ENCODE measurements around the gene SLC22A16.

Gene SLC22A16

DNA sequence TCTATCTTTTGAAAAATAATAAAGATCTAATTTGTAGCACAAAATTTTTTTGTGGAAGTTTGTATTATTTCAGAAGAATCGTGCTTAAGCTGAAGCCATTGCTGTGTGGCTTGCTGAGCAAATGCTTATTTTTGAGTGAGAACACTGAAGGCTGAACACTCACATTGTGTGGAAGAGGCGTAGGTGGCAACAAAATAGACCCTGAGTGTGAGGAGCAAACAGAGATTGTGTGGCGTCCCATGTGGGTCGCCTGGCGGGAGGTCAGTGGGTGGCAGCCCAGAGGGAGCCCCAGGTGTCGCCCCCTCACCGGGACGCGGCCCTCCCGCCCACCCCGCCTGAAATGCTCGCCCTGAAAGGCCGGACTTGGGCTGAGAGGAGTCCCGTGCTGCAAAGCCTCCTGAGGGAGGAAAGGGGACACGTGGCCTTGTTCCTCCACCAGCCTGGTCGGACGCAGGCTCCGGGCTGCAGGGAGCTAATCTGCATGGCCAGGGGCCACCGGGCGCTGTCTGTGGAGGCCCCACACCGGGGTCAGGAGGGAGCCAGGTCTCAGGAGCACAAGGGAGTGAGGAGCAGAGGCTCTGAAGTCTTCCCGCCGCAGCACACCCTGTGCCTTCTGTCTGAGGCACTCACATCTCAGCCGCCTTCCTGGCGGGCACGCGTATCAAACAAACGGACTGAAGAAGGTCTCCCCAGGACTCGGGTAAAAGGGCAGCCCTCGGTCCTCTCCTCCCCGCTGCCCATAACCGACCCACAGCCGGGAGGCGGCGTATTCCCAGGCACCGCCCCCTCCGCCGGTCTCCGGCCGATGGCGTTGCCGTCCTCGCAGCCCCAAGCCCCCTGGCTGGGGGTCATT lies 77.0 kb downstream of the SLC22A16 start:
- no peak for DNase-seq

DNA sequence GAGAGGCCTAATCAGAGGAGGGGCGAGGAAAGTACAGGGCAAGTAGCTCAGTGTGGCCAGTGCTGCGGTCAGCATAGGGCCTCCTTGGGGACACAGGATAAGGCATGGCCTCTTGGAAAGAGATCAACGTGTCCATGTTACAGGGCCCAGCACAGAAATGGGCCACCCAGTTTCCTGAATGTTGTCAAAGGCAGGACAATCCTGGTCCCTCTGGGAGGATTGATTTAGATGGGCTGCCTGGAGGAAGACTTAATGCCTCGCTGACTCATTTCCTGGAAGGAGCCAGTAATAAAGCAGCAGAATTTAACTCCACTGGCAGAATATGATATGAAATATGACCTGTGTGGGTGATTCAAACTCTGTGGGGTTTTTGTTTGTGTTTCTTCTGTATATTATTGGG lies 77.6 kb downstream of the SLC22A16 start:
- DNase-seq: no peak

DNA sequence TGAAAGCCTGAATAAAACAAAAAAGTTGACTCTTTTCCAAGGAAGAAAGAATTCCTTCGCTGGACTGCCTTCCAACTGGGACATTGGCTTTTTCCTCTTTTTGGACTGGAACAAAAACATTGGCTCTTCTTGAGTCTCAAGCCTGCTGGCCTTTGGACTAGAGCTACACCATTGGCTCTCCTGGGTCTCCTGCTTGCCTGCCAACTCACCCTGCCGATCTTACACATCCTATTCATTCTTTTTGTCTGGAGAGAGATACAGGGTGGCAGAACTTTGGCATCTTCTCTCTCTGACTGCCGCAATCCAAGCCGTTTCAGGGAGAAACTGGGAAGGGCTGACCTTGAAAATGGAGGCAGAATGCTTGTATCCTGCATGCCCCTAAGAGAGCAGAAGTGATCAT lies 81.2 kb downstream of the SLC22A16 start:
- DNase-seq: no peak

DNA sequence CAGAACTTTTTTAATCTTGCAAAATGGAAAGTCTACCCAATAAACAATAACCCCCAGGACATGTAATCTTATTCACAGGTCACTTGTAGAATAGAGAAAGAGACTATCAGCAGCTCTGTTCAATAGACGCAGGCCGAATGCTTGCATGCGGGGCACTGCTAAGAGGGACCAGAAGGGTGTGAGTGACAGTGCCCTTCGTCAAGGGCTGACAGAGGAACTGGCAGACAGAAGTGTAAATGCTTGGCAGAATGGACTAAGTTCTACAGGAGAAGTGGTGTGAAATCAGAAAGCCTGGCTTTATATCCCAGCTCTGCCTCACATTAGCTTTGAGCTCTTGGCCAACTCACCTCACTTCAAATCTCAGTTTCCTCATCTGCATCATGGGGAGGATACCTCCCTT lies 82.0 kb downstream of the SLC22A16 start:
- DNase-seq: no peak

DNA sequence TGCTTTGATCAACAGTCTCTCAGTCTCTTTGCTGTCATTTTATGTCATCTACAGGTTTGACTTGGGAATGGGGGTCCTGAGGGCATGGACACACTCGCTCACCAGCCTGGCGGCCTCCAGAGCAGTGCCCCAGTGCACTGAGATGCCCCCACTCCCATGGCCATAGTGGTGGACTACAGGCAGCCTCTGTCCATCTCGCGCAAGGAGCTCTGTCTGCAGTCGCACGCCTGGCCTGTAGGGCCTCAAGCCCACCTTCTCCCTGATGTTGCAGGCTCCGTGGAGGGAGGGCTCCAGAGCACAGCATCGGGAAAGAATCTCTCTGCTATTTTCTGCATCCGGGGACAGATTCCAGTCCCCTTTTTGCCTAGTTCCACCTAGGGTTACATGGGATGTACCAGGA lies 83.7 kb downstream of the SLC22A16 start:
- DNase-seq: no peak

DNA sequence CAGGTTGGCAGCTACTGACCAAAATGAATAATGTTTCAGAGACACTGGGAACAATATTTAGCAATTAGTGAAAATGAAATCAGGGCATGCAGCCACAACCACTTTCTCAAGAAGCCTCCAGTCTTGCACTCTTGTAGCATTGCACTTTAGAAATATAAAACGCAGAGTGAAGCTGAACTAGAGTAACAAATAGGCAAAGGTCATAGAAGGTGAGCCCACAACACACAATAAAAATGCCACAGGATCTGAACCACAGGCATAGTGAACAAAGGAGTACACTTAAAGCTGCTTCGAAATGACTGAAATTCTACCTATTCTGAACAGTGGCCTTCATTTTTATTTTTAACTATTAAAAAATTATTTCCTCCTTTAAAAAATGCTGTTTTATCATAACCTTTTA lies 86.0 kb downstream of the SLC22A16 start:
- DNase-seq: no peak

DNA sequence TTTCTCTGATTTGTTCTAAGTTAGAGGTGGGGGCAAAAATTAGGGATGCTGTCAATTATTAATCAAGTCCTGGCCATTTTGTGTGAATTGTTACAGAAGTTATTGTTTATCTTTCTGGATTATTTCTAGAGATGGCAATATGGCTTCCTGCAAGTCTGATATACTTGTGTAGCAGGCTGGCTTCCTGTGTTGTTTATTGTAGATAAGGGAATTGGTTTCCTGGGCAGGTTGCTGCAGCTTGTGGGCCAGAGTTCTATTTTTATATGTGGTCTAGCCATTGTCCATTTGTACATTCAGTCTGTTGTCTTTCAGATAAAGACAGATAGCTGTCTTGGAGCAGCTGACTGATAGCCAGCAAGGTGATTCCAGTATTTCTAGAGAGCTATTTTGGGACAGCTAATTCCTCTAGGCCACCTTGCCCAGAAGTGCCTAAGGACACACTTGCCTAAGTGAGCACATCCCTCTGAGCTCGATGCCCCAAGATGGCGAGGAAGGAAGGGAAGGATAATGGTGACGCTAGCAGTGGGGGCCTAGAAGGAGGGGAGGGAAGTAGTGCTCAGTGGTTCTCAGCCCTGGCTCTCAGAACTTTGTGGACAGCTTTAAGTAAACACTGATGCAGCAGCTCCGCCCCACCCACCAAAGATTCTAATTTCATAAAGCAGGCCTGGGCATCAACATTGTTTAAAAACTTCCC lies 86.6 kb downstream of the SLC22A16 start:
- peak in 1 of 2 experiments; percentile 26 for DNase-seq

DNA sequence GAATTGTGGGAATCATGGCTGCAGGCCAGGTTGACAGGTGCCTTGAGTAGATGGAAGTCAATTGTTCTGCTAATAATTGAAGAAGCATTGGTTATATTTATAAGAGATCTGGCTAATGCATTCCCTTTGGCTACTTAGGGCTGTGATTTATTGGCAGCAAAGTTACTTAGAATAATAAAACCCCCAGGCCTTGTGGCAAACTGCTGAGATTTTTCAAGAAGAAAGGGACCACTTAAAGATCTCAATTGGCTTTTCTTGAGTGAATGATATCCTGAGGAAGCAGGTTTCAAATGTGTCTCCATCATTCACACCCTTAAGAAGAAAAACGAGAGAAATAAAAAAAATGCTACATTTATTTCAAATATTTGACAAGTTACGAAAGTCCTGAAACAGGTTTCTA lies 88.4 kb downstream of the SLC22A16 start:
- no peak for DNase-seq

DNA sequence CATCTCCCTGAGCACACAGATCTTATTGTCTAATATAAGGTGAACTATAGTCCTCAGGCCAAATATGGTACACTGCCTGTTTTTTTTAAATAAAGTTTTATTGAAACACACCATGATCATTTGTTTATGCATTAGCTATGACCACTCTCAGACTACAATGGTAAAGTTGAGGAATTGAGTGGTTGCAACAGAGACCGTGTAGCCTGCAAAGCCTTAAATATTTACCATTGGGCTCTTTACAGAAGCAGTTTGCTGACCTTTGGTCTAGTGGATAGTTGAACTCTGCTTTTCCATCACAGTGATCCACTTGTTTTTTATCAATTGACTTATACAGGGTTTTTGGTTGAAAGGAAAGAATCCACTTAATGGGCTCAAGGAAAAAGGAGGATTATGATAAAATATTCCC lies 91.0 kb downstream of the SLC22A16 start:
- no peak for DNase-seq

DNA sequence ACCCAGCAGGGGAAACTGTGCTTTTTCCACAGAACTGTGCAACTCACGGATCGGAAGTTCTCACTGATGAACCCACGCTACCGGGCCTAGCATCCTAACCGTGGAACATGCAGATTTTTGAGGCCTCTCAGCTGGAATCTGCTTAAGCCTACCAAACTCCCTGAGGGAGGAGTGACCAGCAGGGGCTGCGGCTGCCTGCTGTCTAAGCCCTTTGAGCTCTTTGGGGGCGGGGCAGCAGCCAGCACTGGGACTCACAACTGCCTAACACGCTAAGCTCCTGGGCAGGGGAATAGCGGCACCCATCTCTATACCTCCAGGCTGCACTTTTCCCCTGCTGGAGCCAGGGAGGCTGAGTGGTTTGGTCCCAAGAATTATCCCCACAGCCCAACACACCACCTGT lies 97.9 kb downstream of the SLC22A16 start:
- no peak for DNase-seq
